Psoas muscle (tissue), 8 donors: ENCODE results near the gene SLC9A5. TPM values are rescaled to one million over a fixed set of nuclear protein-coding genes. Genes with fewer than 3 reads are reported as not detected.

Experiments
- ATAC-seq, 4 donors: fragments of 200-7000 bp; cut with Tn5 transposase; one replicate each; pipeline ENCODE4 v1.9.1; 2020; ENCODE audit warnings: moderate library complexity in 3 of 4, mild to moderate bottlenecking in 2 of 4
- DNase-seq, 2 donors: peaks; one replicate each; pipeline ENCODE4 v3.0.0-alpha.2; 2020
- H3K27ac ChIP-seq: fragments of 200-600 bp; one replicate; pipeline ENCODE4 v1.8.0; 2022
- H3K27me3 ChIP-seq, 3 donors: fragments of 200-600 bp in 1 of 3; one replicate each; pipeline versions ENCODE4 v1.6.1 to v1.8.0; 2013 to 2022; ENCODE audit warnings: low read length in 2 of 3, mild to moderate bottlenecking in 2 of 3, moderate library complexity in 1 of 3; ENCODE audit not compliant: insufficient read depth in 3 of 3
- H3K36me3 ChIP-seq, 2 donors: fragments of 200-600 bp in 1 of 2; one replicate each; pipeline versions ENCODE4 v1.6.1 to v1.8.0; 2013 to 2022; ENCODE audit warnings: low read depth in 1 of 2, mild to moderate bottlenecking in 1 of 2, moderate library complexity in 1 of 2; ENCODE audit not compliant: insufficient read depth in 1 of 2
- H3K4me1 ChIP-seq: fragments of 200-600 bp; one replicate; pipeline ENCODE4 v1.8.0; 2022
- H3K4me3 ChIP-seq: fragments of 200-600 bp; one replicate; pipeline ENCODE4 v1.8.0; 2022; ENCODE audit warnings: mild to moderate bottlenecking
- H3K9me3 ChIP-seq: fragments of 200-600 bp; one replicate; pipeline ENCODE4 v1.8.0; 2022
- WGBS, 3 donors: extraction: QIAGEN DNeasy Blood & Tissue Kit; methylation state at CpG; one replicate each; pipeline versions ENCODE4 v1.1.6 to v1.1.7; 2013; 5-methylcytosine and 5-hydroxymethylcytosine counted together
- intact Hi-C, 2 donors: fragments of 100-400 bp; cut with DNase I; formaldehyde crosslinking; loops; one replicate each; pipeline versions ENCODE4 v1.11.0 to v1.14.2; 2022
- polyA plus RNA-seq, 3 donors: library from polyadenylated mRNA; stranded (reverse); fragments of 200-250 nt; gene quantifications; one replicate each; pipeline ENCODE4 v1.2.3, GENCODE V29; 2013
- total RNA-seq, 4 donors: library from RNA; stranded (reverse); fragmentation: NEBNext Ultra II Directional in 2 of 4; extraction: Animal tissue kit (Norgen Biotek cat#: 25700) in 2 of 4; gene quantifications; one replicate each; pipeline versions ENCODE4 v1.2.1 to v1.2.4, GENCODE V29; 2021 to 2023
- TF ChIP-seq, protein P1 (sequence below): fragments of 200-600 bp; IDR thresholded peaks from one replicate; pipeline ENCODE4 v1.8.0; 2022; ENCODE audit warnings: antibody characterized with exemption
- donor health status: healthy with polysubstance abuse.
- donor health status: DM: no; HTN: no; CAD: no; lungs with moderate emphysema.
- donor health status: Bipolar disorder and iron deficiency.
- donor health status: healthy.
- donor health status: DM: yes; HTN: yes; CAD: no.
- donor health status: DM: no; HTN: no; CAD: no.
- donor health status: DM: no; HTN: no; CAD: no.
- donor health status: DM: yes; HTN: yes; CAD: no.

SLC9A5 gene
- total and polyA plus RNA-seq, 7 donors, result 0.52 to 1.7 (median 1.1) TPM

DNA sequence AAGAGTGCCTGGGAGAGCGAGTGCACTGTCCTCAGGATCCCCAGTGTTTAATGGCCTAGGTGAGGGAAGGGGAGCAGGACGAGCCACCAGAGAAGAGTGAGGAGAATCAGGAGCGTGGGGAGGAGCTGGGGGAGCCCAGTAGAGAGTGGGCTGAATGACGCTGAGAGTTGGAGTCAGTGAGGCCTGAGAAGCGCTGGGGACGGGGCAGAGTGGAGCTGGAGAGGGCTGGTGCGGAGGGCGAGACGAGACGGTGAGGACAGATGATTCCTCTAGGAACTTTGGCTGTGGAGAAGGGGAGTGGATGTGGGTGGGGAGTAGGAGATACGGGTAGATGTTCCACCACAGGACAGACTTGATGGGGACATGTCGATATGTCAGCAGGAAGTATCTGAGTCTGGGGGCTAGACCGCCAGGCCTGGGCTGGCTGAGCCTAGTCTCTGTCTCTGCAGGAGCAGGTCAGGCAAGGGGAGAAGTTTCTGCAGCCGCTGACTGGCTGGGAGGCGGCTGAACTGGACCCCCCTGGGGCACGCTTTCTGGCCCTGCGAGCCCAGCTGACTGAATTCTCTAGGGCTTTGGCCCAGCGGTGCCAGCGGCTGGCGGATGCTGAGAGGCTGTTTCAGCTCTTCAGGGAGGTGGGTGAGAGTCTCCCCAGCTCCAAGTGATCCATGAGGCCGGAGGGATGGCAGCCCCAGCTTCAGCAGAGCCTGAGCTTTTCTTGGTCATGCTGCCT lies 35.2 kb downstream of the SLC9A5 start:
- ATAC-seq, result no peak
- no peak for DNase-seq
- Histone ChIP-seq H3K4me3 (no peak overlapping the region), H3K9me3 (no peaks in the 10 kb centered on the region), H3K27ac (no peak overlapping the region), H3K27me3 (no peaks in the 10 kb centered on the region), H3K36me3 (no peaks in the 10 kb centered on the region), H3K4me1 (no peaks in the 10 kb centered on the region)
- 85 to 90% (median 86%) methylated on average over 20 to 21 of the region's 21 CpGs for WGBS, 3 donors
- TF ChIP-seq, protein P1, sequence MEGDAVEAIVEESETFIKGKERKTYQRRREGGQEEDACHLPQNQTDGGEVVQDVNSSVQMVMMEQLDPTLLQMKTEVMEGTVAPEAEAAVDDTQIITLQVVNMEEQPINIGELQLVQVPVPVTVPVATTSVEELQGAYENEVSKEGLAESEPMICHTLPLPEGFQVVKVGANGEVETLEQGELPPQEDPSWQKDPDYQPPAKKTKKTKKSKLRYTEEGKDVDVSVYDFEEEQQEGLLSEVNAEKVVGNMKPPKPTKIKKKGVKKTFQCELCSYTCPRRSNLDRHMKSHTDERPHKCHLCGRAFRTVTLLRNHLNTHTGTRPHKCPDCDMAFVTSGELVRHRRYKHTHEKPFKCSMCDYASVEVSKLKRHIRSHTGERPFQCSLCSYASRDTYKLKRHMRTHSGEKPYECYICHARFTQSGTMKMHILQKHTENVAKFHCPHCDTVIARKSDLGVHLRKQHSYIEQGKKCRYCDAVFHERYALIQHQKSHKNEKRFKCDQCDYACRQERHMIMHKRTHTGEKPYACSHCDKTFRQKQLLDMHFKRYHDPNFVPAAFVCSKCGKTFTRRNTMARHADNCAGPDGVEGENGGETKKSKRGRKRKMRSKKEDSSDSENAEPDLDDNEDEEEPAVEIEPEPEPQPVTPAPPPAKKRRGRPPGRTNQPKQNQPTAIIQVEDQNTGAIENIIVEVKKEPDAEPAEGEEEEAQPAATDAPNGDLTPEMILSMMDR, result no peak
- intact Hi-C loops, result loop anchor here (1.0 to 2.0 kb wide), 2 partner anchors 23 kb away; no protein-coding TSS in a partner anchor

- no peak overlapping the region for H3K27ac ChIP-seq
- H3K4me3 ChIP-seq, result no peak overlapping the region
- ATAC-seq, result peak; percentile 88 to 94 (median 92)
- H3K4me1 ChIP-seq, result no peaks in the 10 kb centered on the region
- no peaks in the 10 kb centered on the region for H3K9me3 ChIP-seq
- DNase-seq, result peak; percentile 42 to 80
- TF ChIP-seq, protein P1, result peak; percentile 67
- H3K36me3 ChIP-seq, result no peaks in the 10 kb centered on the region
- intact Hi-C loops, result loop anchor here (1.0 to 2.0 kb wide), 2 partner anchors 24 kb away; no protein-coding TSS in a partner anchor
- H3K27me3 ChIP-seq, result no peaks in the 10 kb centered on the region
- WGBS, 3 donors, result 61 to 64% (median 63%) methylated on average over 34 of the region's 34 CpGs
These were observed 36.2 kb downstream of the SLC9A5 start for GRCh38 chr16:67284699-67285646.

- intact Hi-C loops, result no loop called here
- Histone ChIP-seq H3K4me3 (no peak overlapping the region), H3K27ac (no peak overlapping the region), H3K9me3 (no peaks in the 10 kb centered on the region), H3K4me1 (no peaks in the 10 kb centered on the region), H3K36me3 (no peaks in the 10 kb centered on the region), H3K27me3 (no peaks in the 10 kb centered on the region)
- ATAC-seq (no peak), DNase-seq (peak in 1 of 2 donors; percentile 44)
- WGBS, 3 donors, result 90 to 92% (median 91%) methylated on average over 28 of the region's 28 CpGs
- TF ChIP-seq, protein P1, result no peak
These were observed 37.9 kb downstream of the SLC9A5 start for GRCh38 chr16:67286441-67287235.

- H3K27me3 ChIP-seq, result no peaks in the 10 kb centered on the region
- no peak overlapping the region for H3K27ac ChIP-seq
- ATAC-seq, result no peak
- DNase-seq, result peak in 1 of 2 donors; percentile 15
- no peak overlapping the region for H3K4me3 ChIP-seq
- no peaks in the 10 kb centered on the region for H3K9me3 ChIP-seq
- 94 to 95% (median 94%) methylated on average over 14 of the region's 14 CpGs for WGBS, 3 donors
- no peaks in the 10 kb centered on the region for H3K36me3 ChIP-seq
- intact Hi-C loops, result no loop called here
- TF ChIP-seq, protein P1, result no peak
- H3K4me1 ChIP-seq, result no peaks in the 10 kb centered on the region
These were observed 39.2 kb downstream of the SLC9A5 start for GRCh38 chr16:67287960-67288359.
